GM18907 (cell line): ENCODE measurements around the gene CXCL13.
A peak's percentile ranks its signal among the peaks of the same experiment; 100 is the strongest.
"Not testable (repeated sequence)": the region's sequence is repeated elsewhere in the genome, so short reads cannot be mapped to it uniquely, and the experiment has no call there.

Experiments
- ATAC-seq: cut with Tn5 transposase; IDR thresholded peaks from one replicate; pipeline ENCODE4 v1.9.1; 2021; ENCODE audit warnings: mild to moderate bottlenecking, moderate library complexity; ENCODE audit not compliant: unreplicated experiment

The CXCL13 gene

DNA sequence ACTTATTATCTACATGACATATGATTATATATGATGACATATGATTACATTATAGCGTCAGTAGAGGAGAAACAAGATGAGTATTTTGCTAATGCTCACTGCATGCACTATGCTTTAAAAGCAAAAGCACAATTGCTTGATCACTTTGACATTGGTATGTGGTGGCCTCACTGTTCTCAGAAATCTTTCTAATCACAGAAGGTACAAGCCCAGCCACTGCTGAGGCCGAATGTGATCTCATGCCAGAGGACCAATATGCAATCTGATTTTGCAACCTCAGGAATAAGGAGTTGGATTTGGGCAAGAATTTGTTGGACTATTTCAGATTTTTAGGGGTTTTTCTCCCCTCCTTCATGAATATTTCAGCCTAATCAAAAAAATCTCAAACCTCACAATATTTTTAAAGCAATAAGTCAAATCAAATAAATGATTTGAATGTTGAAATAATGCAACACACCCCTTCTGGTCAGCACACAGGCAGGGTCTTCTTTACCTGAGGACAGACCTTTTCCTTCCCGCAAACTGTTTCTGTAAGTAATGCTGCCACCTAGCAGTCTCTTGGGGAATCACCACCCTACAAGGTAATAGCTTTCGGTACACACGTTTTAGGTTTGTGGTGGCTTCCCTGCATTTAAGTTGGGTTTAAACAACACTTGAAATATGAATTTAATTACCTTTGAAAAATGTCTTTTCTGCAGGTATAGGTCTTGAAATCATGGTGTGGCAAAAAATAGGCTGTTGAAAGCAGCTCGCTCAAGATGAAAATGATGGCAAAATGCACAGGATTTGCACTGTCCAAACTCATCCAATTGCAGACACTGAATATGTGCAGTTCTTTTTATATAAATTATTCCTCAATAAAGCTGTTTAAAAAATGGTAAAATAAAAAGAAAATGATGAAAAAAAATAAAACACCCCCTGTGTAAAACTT lies 4.8 kb upstream of the CXCL13 start:
- ATAC-seq = peak; percentile 56

DNA sequence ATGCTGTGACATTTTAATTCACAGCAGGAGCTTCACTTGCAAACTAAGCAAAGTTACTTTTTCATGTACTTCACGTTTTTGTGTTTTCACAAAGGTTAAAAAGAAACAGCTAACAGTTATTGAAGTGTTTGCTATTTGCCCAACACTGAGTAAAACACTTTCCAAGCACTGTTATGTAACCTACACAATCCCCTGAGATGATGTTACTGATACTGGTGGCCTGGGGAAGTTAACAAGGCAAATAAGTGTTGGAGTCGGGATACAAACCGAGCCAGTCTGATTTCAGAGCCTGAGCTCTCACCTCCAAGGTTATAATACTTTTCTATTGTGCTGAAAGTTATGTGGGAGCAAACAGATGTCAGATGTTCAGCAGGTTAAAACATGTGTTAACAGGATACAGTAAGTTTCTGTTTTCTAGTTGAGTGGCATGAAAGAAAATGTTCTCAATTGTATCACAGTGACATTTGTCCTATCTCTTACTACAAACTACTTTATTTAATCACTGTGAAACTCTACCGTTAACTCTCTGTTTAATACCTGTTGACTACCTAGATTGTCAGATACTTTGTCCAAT lies 3.9 kb upstream of the CXCL13 start:
- no peak for ATAC-seq

DNA sequence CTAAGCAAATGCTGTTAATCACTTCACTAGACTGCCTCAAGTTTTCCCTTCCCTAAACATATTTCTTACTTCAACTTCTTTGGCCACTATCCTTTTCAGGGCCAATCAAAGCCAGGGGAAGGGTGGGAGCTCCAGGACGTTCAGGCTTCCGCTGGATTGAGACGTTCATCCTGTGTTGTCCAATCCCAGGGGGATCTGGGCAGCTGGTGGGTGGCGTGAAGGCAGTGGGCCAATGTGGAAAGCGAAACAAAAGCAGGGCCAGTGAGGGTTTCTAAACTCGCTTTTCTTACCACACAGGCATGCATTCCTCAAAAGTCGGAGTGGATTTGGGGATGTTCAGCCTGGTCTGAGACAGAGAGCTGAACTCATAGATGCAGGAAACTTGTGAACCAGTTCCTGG lies 7.6 kb downstream of the CXCL13 start:
- no peak for ATAC-seq

DNA sequence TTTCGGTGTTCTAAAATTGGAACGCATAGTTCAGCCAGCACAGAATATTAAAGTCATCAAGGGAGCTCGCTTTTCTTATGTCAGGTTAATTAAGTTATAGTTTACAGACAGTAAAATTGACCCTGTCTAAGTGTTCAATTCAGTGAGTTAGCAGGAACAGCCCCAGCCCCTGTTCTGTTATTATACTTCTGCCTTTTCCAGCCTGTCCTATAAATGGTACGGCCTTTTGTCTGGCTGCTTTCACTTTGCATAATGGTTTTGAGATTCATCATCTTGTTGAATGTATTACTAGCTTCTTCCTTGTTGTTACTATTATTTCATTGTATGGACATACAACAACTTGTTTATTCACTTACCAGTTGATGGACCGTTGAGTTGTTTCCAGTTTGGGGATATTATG lies 9.5 kb downstream of the CXCL13 start:
- no peak for ATAC-seq

DNA sequence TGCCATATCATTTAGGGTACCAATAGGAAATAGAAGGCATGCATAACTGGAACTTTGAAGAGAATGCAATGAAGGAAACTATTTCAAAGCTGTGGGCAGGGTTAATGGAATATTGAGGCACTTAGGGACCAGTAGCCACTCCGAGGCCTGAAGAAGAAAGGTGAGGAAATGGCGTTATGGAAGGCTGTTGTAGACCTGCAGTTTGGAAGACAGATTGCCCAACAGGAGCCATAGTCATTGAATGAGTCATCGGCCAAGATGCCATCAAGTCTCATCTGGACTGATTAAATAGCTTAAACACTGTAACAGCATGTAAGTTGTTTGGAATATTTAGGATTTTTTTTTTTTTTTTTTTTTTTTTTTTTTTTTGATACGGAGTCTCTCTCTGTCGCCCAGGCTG lies 11.6 kb downstream of the CXCL13 start:
- ATAC-seq = no peak

DNA sequence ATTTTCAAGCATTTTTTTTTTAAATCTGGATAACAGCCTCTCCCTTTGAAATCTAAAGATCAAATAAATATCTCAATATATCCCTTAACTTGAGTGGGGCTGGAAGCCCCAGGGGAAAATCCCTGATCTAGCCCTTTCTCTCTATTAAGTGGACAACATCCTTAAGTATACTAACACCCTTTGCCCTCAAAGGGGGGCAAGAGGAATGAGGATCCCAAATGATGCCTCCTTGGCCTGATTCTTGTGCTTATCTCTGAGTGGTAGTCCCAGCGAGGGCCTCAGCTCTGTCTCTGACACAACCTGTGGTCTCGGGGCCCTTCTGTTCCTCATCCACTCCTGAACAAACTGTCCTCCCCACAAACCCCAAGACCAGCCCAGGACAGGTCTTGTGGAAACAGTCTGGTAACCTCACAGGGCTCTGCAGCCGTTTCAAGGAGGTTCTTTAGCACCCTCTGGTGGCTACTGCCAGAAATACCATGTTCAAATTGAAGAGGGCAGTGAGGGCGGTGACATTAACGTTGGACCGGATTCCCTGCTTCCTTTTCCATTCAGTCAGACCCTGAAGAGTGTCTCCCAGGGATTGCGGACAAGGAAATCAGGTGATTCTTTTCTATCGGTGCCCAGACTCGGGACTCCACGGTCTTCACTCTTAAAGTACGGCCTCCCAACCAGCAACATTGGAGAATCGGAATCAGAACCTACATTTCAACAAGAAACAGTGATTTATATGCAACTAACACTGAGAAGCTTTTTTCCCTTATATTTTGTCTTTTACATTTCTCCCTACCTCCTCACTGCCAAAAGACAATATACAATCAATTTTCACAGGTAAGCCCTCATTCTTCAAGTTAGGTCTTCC lies 13.0 kb downstream of the CXCL13 start:
- peak; percentile 89 for ATAC-seq

DNA sequence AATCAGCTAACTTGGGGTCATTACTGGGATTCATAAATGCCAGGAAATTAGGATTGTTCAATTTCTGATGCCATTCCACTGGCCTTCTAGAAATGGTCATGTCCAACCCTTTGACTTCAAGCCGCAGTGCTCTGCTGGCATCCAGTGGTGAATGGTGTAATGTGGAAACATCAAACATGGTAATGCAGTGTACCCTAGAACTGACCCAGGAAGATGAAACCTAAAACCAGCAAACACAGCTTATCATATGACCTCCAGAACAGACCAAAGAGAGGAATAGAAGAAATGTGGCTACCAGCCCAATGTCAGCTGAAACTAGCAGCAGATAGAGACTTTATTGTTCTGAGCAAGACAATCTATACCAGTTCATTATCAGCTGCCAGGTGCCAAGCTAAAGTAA lies 13.8 kb downstream of the CXCL13 start:
- ATAC-seq = no peak

DNA sequence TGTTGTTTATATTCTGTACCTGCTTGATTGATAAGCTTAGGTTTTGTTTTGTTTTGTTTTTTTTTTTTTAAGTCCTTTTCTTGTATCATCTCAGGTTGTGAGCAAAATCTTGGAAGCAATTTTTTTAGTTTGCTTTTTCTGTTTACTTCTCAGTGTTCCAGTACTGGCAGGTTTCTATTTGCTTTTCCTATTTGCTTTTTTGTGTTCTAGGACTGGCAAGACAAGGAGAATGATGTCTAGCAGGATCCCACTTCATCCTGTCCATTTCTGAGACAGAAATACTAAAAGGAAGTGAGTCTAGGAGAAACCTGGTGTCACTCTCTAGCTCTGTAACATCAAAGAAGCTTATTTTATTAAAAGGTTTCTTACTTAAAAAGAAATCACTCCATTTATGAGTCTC lies 15.6 kb downstream of the CXCL13 start:
- ATAC-seq = no peak

DNA sequence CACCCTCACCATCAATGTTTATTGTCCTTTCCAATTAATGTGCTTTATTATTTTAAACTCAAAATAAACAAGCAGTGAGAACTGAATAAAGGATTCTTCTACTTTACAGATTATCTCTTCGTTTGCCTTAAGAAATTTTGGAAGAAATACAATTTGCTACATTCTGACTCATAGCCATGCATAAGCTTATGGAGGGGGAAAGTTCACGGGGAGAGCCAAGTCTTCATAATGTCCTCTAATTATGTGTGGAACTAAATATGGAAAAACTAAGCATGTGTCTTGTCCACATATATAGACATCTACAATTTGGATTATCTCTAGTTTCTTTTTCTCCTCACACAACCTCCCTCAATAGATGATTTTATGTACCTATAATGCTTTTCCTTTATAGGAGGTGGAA lies 17.5 kb downstream of the CXCL13 start:
- ATAC-seq = no peak

DNA sequence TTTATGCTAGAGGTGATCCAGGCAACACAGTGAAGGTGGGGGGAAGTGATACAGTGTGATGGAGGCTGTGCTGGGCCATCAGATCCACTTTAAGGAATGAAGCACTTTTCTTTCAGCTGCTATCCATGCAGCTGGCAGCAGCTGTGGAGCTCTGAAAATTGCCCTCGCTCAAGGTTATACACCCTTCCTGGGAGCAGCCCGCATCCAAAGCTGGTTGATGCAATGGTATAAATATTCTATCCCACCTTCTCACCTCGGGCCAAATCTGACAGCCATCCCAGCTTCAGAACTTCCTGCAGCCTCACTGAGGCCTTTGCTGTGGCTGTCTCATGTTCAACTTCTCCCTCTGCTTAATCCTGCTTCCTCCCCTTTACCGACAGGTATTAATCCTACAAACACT lies 18.6 kb downstream of the CXCL13 start:
- no peak for ATAC-seq

DNA sequence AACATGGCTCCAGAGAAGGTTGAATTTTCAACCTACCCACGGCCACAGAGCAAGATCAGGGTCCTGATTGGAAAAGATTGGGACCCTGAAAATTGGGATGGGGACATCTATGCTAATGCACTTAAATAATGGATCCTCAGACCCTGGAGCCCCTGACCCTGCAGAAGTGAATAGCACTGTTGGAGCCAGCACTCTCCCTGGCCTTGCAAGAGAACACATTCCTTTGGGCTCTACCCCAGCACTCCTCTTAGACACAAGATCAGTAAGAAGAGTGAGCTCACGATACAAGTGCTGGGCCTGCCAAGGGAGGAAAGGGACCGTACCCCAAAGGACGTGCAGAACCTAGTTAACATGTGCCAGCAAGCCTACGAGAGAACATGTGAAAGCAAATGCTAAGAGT lies 19.9 kb downstream of the CXCL13 start:
- no peak for ATAC-seq

DNA sequence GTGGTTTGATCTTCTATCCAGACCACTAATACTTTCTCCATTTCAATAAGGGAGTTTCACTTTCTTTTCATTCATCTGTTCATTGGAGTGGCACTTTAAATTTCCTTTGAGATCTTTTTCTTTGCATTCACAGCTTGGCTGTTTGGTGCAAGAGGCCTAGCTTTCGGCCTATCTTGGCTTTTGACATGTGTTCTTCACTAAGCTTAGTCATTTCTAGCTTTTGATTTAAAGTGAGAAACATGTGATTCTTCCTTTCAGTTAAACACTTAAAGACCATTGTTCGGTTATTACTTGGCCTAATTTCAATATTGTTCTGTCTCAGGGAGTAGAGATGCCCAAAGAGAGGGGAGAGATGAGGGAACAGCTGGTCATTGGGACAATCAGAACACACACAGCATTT lies 24.3 kb downstream of the CXCL13 start:
- peak; percentile 85 for ATAC-seq

DNA sequence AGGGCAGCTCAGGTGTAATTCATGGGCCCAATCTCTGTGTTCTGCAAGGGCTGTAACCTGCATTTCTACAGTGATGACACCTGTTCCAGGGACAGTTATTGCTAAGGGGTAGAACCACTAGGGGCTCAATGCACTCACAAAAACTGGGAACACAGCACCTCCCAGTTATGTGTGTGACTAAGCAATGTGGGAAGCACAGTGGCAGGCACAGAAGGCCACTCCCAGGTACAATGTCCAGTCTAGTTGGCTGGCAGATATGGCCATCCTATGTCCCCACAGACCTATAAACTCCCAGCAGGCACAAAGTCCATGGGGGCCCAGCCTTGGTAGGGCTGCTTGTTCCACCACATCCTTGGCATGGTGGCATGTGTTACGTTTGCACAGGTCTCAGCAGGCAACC lies 25.7 kb downstream of the CXCL13 start:
- no peak for ATAC-seq

DNA sequence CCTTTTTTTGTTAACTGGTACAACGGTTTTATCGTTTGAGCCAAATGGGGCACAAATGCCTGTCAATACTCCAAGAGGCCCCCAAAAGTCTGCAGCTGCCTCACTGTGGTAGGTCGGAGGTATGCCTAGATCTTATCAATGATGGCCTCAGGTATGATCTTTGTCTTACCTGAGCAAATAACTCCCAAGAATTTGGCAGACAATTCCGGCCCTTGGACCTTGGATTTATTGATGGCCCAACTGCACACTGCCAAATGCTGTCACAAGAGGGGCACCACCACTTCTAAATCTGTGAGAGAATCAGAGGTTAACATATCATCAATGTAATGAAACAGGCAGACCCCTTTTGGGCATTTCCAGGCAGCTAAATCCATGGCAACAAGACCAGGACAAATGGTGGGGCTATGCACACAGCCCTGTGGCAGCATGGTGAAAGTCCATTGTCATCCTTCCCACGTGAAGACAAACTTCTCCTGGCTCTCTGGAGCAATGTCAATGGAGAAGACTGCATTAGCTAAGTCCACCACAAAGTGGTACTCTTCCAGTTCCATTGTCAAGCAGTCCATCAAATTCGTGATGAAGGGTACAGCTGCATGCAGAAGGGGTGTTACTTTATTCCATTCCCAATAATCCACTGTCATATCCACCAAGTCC lies 28.6 kb downstream of the CXCL13 start:
- ATAC-seq = no peak

DNA sequence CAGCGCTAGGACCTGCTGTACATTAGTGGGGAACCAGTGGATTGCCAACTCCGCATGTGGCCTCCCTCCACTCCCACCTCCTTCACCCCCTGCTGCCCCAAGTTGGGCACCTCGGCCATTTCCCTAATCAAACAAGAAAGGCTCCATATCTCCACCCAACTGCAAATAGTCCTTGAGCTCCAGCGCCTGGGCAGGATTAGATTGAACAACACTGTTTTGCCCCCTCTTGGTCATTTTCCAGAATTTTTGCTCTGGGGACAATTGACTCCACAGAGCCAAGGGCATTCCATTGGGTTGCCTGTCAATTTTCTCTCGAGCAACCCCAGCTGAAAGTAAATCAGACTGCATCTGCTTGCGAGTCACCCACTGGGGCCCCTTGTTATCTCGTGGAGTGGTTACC lies 29.6 kb downstream of the CXCL13 start:
- no peak for ATAC-seq

DNA sequence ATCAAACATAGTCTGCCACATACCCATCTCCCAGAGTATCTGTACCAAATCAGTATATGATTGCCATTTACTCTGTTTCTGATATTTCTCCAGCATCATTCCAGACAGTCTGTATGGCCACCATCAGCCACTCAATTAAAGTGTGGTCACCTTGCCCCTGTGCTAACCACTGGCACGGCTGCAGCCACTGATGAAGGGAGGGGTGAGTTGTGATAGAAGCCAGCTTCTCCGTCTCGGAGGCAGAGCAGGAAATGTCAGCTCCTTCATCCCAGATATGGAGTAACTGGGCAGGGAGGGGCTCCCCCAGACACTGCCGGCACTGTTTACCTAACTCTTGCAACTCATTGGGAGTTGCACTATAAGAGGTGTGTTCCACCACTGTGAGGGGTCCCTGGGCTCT lies 30.3 kb downstream of the CXCL13 start:
- no peak for ATAC-seq

DNA sequence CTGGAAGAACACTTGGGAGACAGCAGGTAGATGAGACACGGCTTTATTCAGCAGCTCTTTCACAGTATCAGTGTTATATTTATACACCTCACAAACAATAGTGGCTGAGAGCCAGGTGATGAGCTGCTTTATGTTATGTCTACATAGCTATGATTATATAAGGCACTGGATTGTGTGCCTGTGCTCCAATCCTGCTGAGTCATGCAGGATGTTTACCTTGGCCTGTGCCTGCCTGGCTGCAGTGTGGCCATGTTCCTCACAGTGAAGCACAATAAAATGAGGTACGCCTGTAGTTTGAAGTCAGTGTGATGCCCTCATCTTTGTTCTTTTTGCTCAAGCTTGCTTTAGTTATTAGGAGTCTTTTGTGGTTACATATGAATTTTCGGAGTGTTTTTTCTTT lies 31.3 kb downstream of the CXCL13 start:
- no peak for ATAC-seq

DNA sequence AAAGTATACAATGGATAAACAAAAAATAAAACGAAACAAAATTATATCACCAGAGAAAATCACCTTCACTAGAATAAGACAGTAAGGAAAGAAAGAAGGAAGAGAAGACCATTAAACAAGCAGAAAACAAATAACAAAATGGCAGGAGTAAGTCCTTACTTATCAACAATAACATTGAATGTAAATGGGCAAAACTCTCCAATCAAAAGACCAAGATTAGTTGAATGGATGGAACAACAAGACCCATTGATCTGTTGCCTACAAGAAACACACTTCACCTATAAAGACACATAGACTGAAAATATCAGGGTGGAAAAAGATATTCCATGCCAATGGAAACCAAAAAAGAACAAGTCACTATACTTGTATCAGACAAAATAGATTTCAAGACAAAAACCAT lies 38.4 kb downstream of the CXCL13 start:
- not testable (repeated sequence) for ATAC-seq

DNA sequence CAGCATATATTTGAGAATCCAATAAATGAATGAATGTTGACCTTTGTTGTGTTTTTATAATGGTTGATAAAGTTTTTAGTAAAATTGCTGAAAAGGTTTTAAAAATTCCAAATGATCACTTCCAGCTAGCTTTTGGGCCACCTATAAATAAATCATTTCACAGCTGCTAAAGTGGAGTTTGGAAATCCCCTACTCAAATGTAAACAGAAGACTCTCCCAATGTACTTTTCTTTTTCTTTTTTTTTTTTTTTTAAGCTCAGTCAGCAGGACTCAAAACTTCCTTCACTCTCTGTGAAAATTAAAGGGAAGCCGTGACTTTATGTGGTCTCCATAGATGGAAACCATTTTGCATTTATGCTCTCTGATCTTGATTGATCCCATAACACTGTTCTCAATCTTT lies 45.2 kb downstream of the CXCL13 start:
- ATAC-seq = no peak

DNA sequence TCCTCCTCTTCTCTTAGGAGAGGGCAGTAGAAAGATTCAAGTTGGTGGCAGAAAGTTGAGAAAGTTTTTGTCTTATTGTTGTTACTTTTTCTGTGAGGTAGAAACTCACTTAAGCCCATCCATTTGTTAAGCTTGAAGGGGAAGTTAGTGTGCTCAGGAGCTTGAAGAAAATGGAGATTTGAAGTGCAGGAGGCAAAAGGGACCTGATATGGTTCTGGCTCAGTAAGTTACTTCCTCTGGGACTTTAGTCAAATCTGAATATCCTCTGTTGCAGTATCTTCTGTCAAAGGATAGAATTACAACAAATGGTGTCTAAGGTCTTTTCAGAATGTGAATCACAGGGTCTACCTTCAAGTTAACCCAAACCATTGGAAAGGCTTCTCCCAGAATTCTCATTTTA lies 46.2 kb downstream of the CXCL13 start:
- ATAC-seq = no peak

DNA sequence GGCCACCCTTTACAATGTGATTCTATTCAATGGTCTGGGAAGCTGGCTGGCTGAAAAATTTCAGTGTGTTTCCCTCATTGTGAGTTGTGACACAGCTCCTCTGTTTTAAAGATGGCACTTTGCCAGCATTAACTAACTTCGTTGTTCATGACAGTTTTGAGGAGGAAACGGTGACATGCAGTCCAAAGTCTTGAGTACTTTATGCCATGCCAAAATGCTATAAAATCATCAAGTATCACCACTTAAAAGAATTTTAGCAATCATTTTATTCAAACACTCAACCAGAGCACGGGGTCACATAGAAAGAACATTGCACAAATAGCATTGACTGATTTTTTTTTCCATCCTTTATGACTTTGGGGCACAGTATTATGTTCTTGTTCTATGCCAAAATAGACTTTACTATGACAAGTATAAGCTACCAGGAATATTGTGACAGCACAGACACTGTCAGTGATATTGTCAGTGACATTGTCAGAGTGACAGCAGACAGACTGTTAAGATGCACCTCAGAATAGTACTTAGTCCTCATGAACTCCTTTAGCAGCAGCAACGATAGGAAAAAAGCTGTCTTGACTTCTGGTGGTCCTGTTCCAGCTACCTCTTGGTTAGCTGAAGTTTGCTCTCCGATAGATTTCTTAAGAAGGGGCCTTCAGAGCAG lies 46.7 kb downstream of the CXCL13 start:
- ATAC-seq = no peak
